Activated CD8-positive, alpha-beta memory T cell treated with anti-CD3 and anti-CD28 coated beads for 4 hours (primary cell): Measurements from ENCODE around the gene MFSD2A.
"Not testable (repeated sequence)": the region's sequence is repeated elsewhere in the genome, so short reads cannot be mapped to it uniquely, and the experiment has no call there.

Experiments
- DNase-seq, 2 donors: peaks; one replicate each; pipeline ENCODE4 v3.0.0-alpha.2; 2020; ENCODE audit warnings: low read depth in 2 of 2

Gene MFSD2A

DNA sequence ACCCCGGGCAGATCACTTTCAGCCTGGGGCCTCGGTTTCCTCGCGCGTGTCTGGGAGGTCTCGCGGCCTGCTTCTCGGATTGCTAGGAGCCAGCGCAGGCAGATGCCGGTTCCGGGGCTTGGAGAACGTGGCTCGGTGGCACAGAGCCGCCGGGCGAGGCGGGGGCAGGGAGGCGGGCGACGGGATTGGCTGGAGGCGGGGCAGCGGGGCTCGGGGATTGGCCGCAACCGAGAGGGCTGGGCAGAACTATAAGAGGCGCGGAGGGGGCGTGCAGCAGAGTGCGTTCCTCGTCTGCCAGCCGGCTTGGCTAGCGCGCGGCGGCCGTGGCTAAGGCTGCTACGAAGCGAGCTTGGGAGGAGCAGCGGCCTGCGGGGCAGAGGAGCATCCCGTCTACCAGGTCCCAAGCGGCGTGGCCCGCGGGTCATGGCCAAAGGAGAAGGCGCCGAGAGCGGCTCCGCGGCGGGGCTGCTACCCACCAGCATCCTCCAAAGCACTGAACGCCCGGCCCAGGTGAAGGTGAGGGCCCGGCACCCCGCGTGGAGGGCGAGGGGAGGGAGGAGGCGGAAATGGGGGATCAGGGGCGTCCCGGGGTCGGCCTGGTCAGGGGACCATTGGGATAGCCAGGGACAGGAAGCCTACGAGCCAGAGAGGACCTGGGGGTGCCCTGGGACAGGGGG, at the start of gene MFSD2A:
Gene MFSD2A (plus strand): TSS at position 276 of the 677 bp plus-strand sequence. CDS start 148 bp downstream, at position 424.
- peak; percentile 84 to 85 for DNase-seq

- DNase-seq: no peak
Observed at GRCh38 chr1:39905172-39905571, 49.8 kb upstream of the MFSD2A start.

- no peak for DNase-seq
Observed at GRCh38 chr1:39907528-39908453, 47.2 kb upstream of the MFSD2A start.

- DNase-seq: no peak
Observed at GRCh38 chr1:39908534-39908933, 46.4 kb upstream of the MFSD2A start.

DNA sequence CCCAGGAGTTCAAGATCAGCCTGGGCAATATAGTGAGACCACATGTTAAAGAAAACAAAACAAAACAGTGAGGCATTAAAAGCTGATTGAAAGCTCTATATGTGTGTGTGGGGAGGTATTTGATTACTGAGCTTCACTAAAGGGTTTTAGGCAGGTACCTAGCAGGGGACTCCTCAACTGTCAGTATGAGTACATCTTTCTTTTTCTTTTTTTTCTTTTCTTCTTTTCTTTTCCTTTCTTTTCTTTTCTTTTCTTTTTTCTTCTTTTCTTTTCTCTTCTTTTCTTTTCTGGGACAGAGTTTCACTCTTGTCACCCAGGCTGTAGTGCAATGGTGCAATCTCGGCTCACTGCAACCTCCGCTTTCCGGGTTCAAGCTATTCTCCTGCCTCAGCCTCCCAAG, 44.7 kb upstream of the MFSD2A start:
- DNase-seq: no peak

- not testable (repeated sequence) for DNase-seq
Observed at GRCh38 chr1:39913136-39913535, 41.8 kb upstream of the MFSD2A start.

- DNase-seq: no peak
Observed at GRCh38 chr1:39915499-39916129, 39.3 kb upstream of the MFSD2A start.

DNA sequence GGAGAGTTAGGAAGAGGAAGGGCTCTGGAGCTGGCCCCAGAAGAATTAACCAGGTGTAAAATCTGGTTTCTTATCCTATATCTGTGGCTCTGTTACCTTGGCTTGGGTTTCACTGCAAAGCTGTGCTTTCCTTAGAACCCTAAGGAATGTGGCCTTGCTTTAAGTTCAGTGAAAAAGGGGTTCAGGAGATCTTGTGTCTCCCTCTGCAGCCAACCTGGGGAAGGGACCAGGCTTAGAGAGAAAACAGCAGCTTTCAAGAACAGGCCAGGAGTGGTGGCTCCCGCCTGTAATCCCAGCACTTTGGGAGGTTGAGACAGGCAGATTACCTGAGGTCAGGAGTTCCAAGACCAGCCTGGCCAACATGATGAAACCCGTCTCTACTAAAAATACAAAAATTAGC, 37.1 kb upstream of the MFSD2A start:
- no peak for DNase-seq

GRCh38 chr1:39919545-39919944, 35.4 kb upstream of the MFSD2A start:
- DNase-seq: peak in 1 of 2 donors; percentile 27

DNA sequence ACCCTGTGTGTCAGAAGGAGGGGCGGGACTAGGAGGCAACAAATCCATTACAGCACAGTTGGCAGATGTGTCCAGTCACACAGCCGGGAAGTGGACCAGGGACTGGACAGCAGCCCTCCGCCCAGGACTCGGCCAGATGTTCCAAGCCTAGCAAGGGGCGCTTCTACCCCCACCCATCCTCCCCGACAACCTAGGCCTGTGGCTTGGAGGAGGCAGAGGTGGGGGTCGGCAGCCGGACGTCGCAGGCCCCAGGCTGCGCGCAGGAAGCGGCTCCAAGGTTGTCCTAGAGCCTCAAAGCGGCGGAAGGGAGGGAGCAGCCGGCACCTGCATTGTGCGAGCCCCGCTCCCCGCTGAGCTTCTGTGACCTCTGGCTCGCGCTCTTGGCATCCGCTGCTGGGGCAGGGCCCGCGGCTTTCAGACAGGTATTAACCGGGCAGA, 32.7 kb upstream of the MFSD2A start:
- DNase-seq: no peak

GRCh38 chr1:39925721-39926342, 29.1 kb upstream of the MFSD2A start:
- no peak for DNase-seq

DNA sequence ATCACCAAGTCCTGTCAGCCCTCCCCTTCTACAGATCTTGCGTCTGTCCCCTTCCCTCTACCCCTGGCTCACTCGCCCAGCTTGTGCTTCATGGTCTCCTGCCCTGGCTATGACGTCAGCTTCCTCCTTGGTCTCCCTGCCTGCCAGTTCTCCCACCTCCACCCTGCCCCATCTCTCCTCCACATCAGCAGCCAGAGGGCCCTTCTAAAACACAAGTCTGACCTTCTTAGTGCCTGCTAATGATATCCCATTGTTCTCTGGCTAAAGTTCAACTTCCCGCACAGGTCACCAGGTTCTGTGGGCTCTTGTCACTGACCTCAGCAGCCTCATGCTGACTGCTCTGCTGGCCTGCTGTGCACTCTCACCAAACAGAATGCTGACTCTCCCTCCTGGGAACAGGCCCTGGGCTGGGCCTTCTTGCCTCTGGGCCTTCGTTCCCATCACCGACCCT, 28.6 kb upstream of the MFSD2A start:
- DNase-seq: no peak

- no peak for DNase-seq
Observed at GRCh38 chr1:39926820-39927219, 28.1 kb upstream of the MFSD2A start.

DNA sequence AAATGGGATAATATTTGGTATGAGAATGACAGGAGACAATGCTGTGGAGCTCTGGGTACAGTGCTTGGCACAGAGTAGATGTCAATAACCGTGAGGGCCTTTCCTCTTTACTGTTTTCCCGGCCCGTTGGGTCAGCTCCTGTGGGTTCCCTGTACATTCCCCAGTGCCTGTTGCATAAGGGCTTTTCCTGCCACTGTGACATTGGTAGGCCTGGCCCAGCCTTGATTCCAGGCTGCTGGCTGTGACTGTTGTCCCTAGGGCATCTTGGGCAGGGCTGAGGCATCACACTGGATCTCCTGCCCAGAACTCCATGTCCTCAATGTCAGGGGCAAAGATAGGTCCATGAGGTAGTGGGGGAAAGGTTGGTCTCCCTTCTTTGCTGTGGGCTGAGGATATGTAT, 27.4 kb upstream of the MFSD2A start:
- DNase-seq: no peak

DNA sequence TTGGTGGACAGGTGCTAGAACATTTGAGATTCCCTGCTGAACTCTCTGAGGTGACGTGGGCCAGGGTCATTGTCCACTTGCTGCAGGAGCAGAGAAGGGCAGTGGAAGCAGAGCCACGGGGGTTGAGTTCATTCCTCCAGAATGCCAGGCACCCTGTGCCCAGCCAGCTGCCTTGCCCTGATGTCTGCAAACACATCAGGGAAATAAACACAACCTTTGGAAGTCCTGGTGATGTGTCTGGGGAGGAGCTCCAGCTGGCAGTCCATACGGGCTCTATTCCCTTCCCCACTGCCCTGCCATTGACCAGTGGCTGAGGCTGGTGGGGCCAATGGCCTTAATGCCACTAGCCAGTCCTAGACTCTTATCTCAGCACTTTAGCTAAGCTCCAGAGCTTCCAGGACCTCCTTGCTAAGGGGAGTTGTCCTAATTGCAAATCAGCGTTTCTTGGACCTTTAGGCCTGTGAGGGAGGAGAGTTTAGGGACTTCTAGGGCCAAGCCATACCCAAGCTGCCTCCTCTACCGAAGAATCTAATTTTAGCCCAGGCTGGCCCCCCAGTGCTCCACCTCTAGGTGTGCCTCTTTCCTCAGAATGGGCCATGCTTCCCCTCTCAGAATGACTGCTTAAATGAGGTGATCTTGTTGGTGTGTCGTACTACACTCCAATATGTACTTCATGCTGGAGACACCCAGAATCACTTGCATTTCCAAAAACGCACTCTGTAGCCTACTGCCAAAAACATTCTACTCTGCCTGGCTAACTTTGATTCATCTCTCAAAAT, 25.9 kb upstream of the MFSD2A start:
- DNase-seq: no peak

DNA sequence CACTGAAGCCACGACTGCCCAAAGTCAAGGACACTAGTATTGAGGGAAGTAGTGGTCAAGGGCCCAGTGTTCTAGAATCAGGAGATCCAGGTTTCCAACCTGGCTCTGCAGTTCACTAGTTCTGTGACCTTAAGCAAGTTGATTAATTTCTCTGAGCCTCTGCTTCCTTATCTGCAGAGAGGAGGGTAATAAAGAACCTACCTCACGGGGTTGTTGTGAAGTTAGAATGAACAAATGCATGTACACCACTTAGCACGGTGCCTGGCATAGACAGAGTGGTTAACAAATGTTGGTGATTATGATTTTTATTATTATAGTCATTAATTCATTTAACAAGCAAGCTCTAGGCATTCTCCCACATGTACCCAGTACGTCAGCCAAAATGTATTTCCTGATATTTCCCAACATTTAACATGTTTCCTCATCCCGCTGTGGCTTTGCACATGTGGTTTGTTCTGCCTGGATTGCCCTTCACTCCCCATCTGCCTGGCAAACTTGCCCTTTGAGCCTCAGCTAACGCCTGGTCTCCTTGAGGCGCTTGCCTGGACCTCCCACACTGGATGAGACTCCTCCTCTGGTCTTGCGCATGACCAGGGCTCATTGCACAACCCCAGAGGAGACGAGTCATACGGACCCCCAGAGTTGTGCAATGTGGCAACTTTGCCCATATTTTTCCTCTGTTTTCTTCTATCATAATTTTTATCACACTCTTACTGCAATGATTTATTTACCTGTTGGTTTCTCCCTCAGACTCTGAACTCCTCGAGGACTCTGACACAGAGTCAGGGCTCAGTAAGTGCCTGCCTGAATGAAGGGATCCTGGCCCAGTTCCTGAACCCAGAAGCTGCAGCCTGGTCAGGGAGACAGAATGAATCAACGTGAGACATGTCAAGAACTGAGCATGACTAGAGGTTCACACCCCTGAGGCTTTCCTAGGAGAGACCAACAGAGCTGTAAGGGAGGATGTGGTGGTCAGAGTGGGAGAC, 20.7 kb upstream of the MFSD2A start:
- DNase-seq: no peak

GRCh38 chr1:39936724-39937491, 18.0 kb upstream of the MFSD2A start:
- DNase-seq: no peak

- no peak for DNase-seq
Observed at GRCh38 chr1:39938856-39939255, 16.1 kb upstream of the MFSD2A start.

GRCh38 chr1:39940253-39940652, 14.7 kb upstream of the MFSD2A start:
- no peak for DNase-seq
